SK-N-SH (cell line): ENCODE measurements around the gene CEP44.

Experiments used
- EZH2phosphoT487 ChIP-seq: fragments of 200-600 bp; sonication (generic); IDR thresholded peaks from 2 replicates; pipeline ENCODE4 v1.6.1; 2017; ENCODE audit warnings: low read depth, mixed run types, mild to moderate bottlenecking, antibody characterized with exemption, moderate library complexity, borderline replicate concordance
- MXI1 ChIP-seq: IDR thresholded peaks from 2 replicates; pipeline ENCODE4 v1.6.1; 2012; ENCODE audit warnings: mild to moderate bottlenecking, low read depth, low read length, improper control_type of control experiment
- NFIC ChIP-seq: IDR thresholded peaks from 2 replicates; pipeline ENCODE4 v1.4.0; 2012; ENCODE audit warnings: borderline replicate concordance
- NRF1 ChIP-seq: IDR thresholded peaks from 2 replicates; pipeline ENCODE4 v1.6.1; 2012; ENCODE audit warnings: low read depth, mild to moderate bottlenecking, low read length
- POLR2AphosphoS5 ChIP-seq: IDR thresholded peaks from 2 replicates; pipeline ENCODE4 v1.6.1; 2012; ENCODE audit warnings: low read depth, low read length
- RCOR1 ChIP-seq: fragments of 150-350 bp; IDR thresholded peaks from 2 replicates; pipeline ENCODE4 v1.6.1; 2017; ENCODE audit warnings: antibody characterized with exemption, low read length
- RFX5 ChIP-seq: IDR thresholded peaks from 2 replicates; pipeline ENCODE4 v1.6.1; 2012; ENCODE audit warnings: mild to moderate bottlenecking, improper control_type of control experiment, low read length
- RXRA ChIP-seq: IDR thresholded peaks from 2 replicates; pipeline ENCODE4 v1.4.0; 2012; ENCODE audit warnings: low read depth, mild to moderate bottlenecking, borderline replicate concordance
- SIN3A ChIP-seq: IDR thresholded peaks from 2 replicates; pipeline ENCODE4 v1.6.1; 2012; ENCODE audit warnings: low read depth, mild to moderate bottlenecking, low read length, moderate library complexity, borderline replicate concordance
- SMC3 ChIP-seq: IDR thresholded peaks from 2 replicates; pipeline ENCODE4 v1.6.1; 2012; ENCODE audit warnings: low read depth, low read length, improper control_type of control experiment
- TF ChIP-seq, protein P1 (sequence below): fragments of 200-600 bp; sonication (generic); IDR thresholded peaks from 2 replicates; pipeline ENCODE4 v1.6.1; 2017; ENCODE audit warnings: antibody characterized with exemption, mild to moderate bottlenecking, moderate library complexity
- TF ChIP-seq, protein P2 (sequence below): IDR thresholded peaks from 2 replicates; pipeline ENCODE4 v1.4.0; 2012; ENCODE audit warnings: low read depth
- TF ChIP-seq, protein P3 (sequence below): IDR thresholded peaks from 2 replicates; pipeline ENCODE4 v1.6.1; 2012; ENCODE audit warnings: mild to moderate bottlenecking, low read depth, low read length, moderate library complexity
- TF ChIP-seq, protein P4 (sequence below): IDR thresholded peaks from 2 replicates; pipeline ENCODE4; 2012

DNA sequence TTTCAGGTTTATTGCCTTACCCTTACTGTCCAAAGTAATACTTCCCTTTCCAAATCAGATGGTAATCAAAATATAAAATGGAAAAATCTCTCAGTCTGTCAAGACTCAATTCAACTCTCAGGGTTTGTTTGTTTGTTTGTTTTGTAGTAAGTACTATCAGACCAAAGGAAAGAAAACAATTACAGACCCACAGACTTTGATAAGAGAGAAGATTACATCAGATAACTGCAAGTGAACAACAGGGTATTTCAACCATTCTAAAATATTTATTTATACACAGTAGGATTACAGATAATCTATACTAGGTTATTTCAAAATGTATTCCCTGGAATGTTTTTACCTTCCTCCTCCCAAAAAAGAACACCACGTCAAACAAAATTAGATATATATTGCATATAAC is 29.1 kb upstream of the CEP44 start:
- TF ChIP-seq, protein P1, sequence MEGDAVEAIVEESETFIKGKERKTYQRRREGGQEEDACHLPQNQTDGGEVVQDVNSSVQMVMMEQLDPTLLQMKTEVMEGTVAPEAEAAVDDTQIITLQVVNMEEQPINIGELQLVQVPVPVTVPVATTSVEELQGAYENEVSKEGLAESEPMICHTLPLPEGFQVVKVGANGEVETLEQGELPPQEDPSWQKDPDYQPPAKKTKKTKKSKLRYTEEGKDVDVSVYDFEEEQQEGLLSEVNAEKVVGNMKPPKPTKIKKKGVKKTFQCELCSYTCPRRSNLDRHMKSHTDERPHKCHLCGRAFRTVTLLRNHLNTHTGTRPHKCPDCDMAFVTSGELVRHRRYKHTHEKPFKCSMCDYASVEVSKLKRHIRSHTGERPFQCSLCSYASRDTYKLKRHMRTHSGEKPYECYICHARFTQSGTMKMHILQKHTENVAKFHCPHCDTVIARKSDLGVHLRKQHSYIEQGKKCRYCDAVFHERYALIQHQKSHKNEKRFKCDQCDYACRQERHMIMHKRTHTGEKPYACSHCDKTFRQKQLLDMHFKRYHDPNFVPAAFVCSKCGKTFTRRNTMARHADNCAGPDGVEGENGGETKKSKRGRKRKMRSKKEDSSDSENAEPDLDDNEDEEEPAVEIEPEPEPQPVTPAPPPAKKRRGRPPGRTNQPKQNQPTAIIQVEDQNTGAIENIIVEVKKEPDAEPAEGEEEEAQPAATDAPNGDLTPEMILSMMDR, result no peak
- TF ChIP-seq RFX5 (no peak), POLR2AphosphoS5 (no peak), NFIC (no peak), MXI1 (no peak), RXRA (no peak), RCOR1 (no peak), SMC3 (no peak), NRF1 (no peak), SIN3A (no peak), EZH2phosphoT487 (no peak)
- TF ChIP-seq, protein P2, sequence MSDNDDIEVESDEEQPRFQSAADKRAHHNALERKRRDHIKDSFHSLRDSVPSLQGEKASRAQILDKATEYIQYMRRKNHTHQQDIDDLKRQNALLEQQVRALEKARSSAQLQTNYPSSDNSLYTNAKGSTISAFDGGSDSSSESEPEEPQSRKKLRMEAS, result no peak
- TF ChIP-seq, protein P3, sequence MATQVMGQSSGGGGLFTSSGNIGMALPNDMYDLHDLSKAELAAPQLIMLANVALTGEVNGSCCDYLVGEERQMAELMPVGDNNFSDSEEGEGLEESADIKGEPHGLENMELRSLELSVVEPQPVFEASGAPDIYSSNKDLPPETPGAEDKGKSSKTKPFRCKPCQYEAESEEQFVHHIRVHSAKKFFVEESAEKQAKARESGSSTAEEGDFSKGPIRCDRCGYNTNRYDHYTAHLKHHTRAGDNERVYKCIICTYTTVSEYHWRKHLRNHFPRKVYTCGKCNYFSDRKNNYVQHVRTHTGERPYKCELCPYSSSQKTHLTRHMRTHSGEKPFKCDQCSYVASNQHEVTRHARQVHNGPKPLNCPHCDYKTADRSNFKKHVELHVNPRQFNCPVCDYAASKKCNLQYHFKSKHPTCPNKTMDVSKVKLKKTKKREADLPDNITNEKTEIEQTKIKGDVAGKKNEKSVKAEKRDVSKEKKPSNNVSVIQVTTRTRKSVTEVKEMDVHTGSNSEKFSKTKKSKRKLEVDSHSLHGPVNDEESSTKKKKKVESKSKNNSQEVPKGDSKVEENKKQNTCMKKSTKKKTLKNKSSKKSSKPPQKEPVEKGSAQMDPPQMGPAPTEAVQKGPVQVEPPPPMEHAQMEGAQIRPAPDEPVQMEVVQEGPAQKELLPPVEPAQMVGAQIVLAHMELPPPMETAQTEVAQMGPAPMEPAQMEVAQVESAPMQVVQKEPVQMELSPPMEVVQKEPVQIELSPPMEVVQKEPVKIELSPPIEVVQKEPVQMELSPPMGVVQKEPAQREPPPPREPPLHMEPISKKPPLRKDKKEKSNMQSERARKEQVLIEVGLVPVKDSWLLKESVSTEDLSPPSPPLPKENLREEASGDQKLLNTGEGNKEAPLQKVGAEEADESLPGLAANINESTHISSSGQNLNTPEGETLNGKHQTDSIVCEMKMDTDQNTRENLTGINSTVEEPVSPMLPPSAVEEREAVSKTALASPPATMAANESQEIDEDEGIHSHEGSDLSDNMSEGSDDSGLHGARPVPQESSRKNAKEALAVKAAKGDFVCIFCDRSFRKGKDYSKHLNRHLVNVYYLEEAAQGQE, result no peak
- TF ChIP-seq, protein P4, sequence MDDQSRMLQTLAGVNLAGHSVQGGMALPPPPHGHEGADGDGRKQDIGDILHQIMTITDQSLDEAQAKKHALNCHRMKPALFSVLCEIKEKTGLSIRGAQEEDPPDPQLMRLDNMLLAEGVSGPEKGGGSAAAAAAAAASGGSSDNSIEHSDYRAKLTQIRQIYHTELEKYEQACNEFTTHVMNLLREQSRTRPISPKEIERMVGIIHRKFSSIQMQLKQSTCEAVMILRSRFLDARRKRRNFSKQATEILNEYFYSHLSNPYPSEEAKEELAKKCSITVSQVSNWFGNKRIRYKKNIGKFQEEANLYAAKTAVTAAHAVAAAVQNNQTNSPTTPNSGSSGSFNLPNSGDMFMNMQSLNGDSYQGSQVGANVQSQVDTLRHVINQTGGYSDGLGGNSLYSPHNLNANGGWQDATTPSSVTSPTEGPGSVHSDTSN, result no peak
